DOHH2 (cell line): Measurements from ENCODE around the gene MIX23.
"Not testable (repeated sequence)": the region's sequence is repeated elsewhere in the genome, so short reads cannot be mapped to it uniquely, and the experiment has no call there.

Source experiments
- H3F3A ChIP-seq: fragments of 200-600 bp; sonication (generic), shearing (Covaris generic); 2 replicates; pipeline ENCODE4 v1.6.0; 2016; ENCODE audit warnings: antibody characterized with exemption, mild to moderate bottlenecking; ENCODE audit not compliant: control insufficient read depth, insufficient read depth
- H3K27ac ChIP-seq: fragments of 200-600 bp; sonication (generic); 2 replicates; pipeline ENCODE4 v1.5.1; 2014; ENCODE audit warnings: low read depth, mild to moderate bottlenecking, low read length, moderate library complexity
- H3K27me3 ChIP-seq: fragments of 200-600 bp; sonication (generic); 2 replicates; pipeline ENCODE4 v1.6.1; 2014; ENCODE audit warnings: mild to moderate bottlenecking, low read length, mixed read lengths; ENCODE audit not compliant: control insufficient read depth
- H3K36me3 ChIP-seq: fragments of 200-600 bp; sonication (generic); 2 replicates; pipeline ENCODE4 v1.6.1; 2014; ENCODE audit warnings: mild to moderate bottlenecking, low read length, moderate library complexity, mixed read lengths; ENCODE audit not compliant: control insufficient read depth
- H3K4me1 ChIP-seq: fragments of 200-600 bp; sonication (generic); 2 replicates; pipeline ENCODE4 v1.6.1; 2014; ENCODE audit warnings: mild to moderate bottlenecking, low read length, mixed read lengths; ENCODE audit not compliant: control insufficient read depth
- H3K4me2 ChIP-seq: fragments of 200-600 bp; sonication (generic); 2 replicates; pipeline ENCODE4 v1.6.0; 2014; ENCODE audit warnings: mild to moderate bottlenecking, low read length, moderate library complexity
- H3K4me3 ChIP-seq: fragments of 200-600 bp; sonication (generic); 2 replicates; pipeline ENCODE4 v1.5.1; 2014; ENCODE audit warnings: mild to moderate bottlenecking, low read length, mixed read lengths
- H3K79me2 ChIP-seq: fragments of 200-600 bp; sonication (generic); 2 replicates; pipeline ENCODE4 v1.6.1; 2014; ENCODE audit warnings: mild to moderate bottlenecking, low read length, mixed read lengths; ENCODE audit not compliant: control insufficient read depth
- H3K9me2 ChIP-seq: fragments of 200-600 bp; sonication (generic); replicated peaks from 2 replicates; pipeline ENCODE4 v1.6.1; 2014; ENCODE audit warnings: mild to moderate bottlenecking, low read length, mixed read lengths; ENCODE audit not compliant: control insufficient read depth
- H3K9me3 ChIP-seq: fragments of 200-600 bp; sonication (generic); 2 replicates; pipeline ENCODE4 v1.6.1; 2014; ENCODE audit warnings: antibody characterized with exemption, low read length, mixed read lengths; ENCODE audit not compliant: control insufficient read depth, insufficient read depth
- H4K20me1 ChIP-seq: fragments of 200-600 bp; sonication (generic); 2 replicates; pipeline ENCODE4 v1.6.0; 2014; ENCODE audit warnings: low read depth, mild to moderate bottlenecking, antibody characterized with exemption, low read length, moderate library complexity; ENCODE audit not compliant: control insufficient read depth, insufficient read depth
- EZH2phosphoT487 ChIP-seq: fragments of 200-600 bp; sonication (generic); IDR thresholded peaks from 2 replicates; pipeline ENCODE4 v1.6.1; 2017; ENCODE audit warnings: borderline replicate concordance, mild to moderate bottlenecking, antibody characterized with exemption, low read length, moderate library complexity, mixed read lengths
- TF ChIP-seq, protein P1 (sequence below): fragments of 200-600 bp; sonication (generic); IDR thresholded peaks from one replicate; pipeline ENCODE4 v1.5.1; 2014; ENCODE audit warnings: antibody characterized with exemption, mild to moderate bottlenecking, low read depth, low read length; ENCODE audit not compliant: poor library complexity, severe bottlenecking

The MIX23 gene

GRCh38 chr3:122366379-122366749, 16.7 kb downstream of the MIX23 start:
- Histone ChIP-seq H4K20me1 (0 out of 2 replicates have a peak, but pooled peaks cover 3% of the 10 kb centered on the region), H3K4me2 (no peak overlapping the region), H3K27ac (no peak overlapping the region), H3K9me2 (no peaks in the 10 kb centered on the region), H3K4me1 (no peaks in the 10 kb centered on the region), H3K36me3 (peaks cover 95% of the 10 kb centered on the region), H3K9me3 (no peaks in the 10 kb centered on the region), H3F3A (no peaks in the 10 kb centered on the region), H3K27me3 (no peaks in the 10 kb centered on the region), H3K4me3 (no peak overlapping the region), H3K79me2 (peaks cover 6% of the 10 kb centered on the region)
- no peak for TF ChIP-seq EZH2phosphoT487
- TF ChIP-seq, protein P1, sequence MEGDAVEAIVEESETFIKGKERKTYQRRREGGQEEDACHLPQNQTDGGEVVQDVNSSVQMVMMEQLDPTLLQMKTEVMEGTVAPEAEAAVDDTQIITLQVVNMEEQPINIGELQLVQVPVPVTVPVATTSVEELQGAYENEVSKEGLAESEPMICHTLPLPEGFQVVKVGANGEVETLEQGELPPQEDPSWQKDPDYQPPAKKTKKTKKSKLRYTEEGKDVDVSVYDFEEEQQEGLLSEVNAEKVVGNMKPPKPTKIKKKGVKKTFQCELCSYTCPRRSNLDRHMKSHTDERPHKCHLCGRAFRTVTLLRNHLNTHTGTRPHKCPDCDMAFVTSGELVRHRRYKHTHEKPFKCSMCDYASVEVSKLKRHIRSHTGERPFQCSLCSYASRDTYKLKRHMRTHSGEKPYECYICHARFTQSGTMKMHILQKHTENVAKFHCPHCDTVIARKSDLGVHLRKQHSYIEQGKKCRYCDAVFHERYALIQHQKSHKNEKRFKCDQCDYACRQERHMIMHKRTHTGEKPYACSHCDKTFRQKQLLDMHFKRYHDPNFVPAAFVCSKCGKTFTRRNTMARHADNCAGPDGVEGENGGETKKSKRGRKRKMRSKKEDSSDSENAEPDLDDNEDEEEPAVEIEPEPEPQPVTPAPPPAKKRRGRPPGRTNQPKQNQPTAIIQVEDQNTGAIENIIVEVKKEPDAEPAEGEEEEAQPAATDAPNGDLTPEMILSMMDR, result no peak

DNA sequence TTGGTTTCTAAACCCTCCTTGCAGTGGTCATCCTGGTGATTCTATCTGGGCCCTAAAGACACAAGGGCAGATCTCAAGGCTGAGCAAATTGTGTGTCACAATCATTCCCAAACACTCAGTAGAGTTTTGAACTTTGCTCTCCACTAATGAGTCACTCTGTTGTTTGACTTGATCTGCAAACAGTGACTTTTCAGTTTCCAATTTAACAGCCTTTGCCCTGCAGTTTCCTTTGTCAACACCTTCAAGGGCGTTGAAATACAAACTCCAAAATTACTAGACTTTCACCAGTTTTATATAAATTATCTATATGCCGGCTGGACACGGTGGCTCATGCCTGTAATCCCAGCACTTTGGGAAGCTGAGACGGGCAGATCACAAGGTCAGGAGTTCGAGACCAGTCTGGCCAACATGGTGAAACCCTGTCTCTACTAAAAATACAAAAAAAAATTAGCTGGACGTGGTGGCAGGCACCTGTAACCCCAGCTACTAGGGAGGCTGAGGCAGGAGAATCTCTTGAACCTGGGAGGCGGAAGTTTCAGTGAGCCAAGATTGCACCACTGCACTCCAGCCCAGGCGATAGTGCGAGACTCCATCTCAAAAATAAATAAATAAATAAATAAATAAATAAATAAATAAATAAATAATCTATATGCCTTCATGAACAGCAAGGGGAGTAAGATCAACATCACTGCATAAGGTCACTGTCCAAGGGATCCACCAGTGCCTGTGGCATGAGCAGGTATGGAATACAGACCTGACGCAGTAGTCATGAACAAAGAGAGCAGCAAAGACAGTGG, 17.3 kb downstream of the MIX23 start:
- H3K27ac ChIP-seq, H3F3A ChIP-seq, H3K27me3 ChIP-seq, H3K4me2 ChIP-seq, H3K4me3 ChIP-seq, H3K9me3 ChIP-seq, H3K9me2 ChIP-seq, H3K4me1 ChIP-seq, H4K20me1 ChIP-seq, H3K79me2 ChIP-seq: not testable (repeated sequence)
- H3K36me3 ChIP-seq, result peaks cover 91% of the 10 kb centered on the region

DNA sequence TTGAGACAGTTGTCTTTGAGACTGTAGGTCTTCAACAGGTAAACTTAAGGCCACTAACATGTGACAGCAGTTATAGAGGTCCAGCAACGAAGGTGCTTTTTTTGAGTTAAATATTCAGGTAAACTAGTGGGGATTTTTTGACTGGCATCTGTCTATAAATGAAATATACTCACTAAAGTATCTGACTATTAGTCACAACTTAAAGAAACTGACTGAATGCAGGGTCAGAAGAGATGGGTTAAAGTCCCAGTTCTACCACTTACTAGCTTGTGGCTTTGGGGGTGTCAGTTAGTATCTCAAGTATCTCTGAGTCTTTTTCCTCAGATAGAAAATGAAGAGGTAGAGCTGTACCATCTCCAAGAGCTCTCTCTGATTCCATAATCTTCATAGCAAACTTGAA, 18.0 kb downstream of the MIX23 start:
- Histone ChIP-seq H3K4me1 (no peaks in the 10 kb centered on the region), H3K4me3 (no peak overlapping the region), H3K79me2 (no peaks in the 10 kb centered on the region), H3K27ac (no peak overlapping the region), H3K9me2 (no peaks in the 10 kb centered on the region), H3F3A (no peaks in the 10 kb centered on the region), H4K20me1 (no peaks in the 10 kb centered on the region), H3K36me3 (peaks cover 84% of the 10 kb centered on the region), H3K27me3 (no peaks in the 10 kb centered on the region), H3K4me2 (no peak overlapping the region), H3K9me3 (no peaks in the 10 kb centered on the region)
- TF ChIP-seq, protein P1, result no peak
- TF ChIP-seq EZH2phosphoT487, result no peak

- H3K4me3 ChIP-seq, result no peak overlapping the region
- no peak overlapping the region for H3K27ac ChIP-seq
- no peaks in the 10 kb centered on the region for H3K9me2 ChIP-seq
- H4K20me1 ChIP-seq, result no peaks in the 10 kb centered on the region
- no peak overlapping the region for H3K4me2 ChIP-seq
- H3F3A ChIP-seq, result no peaks in the 10 kb centered on the region
- H3K4me1 ChIP-seq, result no peaks in the 10 kb centered on the region
- H3K9me3 ChIP-seq, result no peaks in the 10 kb centered on the region
- H3K27me3 ChIP-seq, result no peaks in the 10 kb centered on the region
- TF ChIP-seq EZH2phosphoT487, result no peak
- TF ChIP-seq, protein P1, result no peak
- peaks cover 82% of the 10 kb centered on the region for H3K36me3 ChIP-seq
- no peaks in the 10 kb centered on the region for H3K79me2 ChIP-seq
Measured at GRCh38 chr3:122364490-122364889, 18.5 kb downstream of the MIX23 start.
